Measurements from ENCODE around the gene RHOD. TPM values are rescaled to one million over a fixed set of nuclear protein-coding genes. Genes with fewer than 3 reads are reported as not detected.

The RHOD gene
- total and polyA plus RNA-seq, 2 donors from 2014 or later, result 20.9 to 50.2 TPM

DNA sequence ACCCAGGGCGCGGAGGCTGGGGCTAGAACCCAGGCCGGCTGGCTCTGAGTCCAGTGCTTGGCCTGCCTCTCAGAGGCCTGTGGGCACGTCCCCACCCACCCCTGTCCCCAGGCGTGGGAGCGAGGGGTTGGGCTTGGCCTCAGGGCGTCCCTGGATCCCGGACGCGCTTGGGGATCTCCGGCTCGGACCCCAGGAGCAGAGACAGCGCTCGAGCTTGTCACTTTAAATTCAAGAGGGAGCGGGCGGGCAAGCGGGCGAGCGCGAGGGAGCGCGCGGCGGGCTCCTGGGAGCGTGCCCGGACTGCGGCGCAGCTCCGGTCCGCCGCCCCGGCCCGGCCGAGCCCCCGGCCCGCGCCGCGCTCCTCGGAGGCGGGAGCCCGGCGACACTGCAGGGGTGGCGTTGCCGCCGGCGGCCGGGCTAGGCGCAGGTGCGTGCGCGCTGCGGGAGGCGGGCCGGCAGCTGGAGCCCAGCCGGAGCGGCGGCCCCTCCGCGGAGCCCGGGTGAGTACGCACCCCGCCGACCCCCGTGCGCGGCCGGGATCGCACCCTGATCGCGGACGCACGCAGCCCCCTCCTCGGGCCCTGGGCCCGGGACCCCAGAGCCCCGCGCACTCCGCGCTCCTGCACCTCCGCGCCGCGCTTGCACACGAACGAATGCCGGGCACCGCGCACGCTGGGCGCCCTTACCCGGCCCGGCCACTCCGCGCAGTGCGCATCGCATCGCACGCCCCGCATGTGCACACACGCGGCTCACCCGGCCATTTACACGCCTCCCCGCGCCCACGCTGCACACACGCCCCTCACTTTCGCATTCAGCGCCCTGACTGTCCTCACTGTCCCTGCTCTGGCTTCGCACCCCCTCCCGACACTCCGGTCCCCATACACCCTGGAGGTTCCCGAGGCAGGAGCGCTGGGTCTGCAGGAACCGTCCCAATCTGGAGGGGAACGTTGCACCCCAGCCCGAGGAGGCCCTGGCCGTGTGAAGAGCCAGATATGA is 33.4 kb upstream of the RHOD start, which contains the start of gene SYT12:
Gene SYT12, plus strand, starts transcription at position 174 of the 996 bp plus-strand sequence. CDS start 7,011 bp downstream, outside the sequence.
- Histone ChIP-seq H3K9ac (ENCODE audit: low read length in 3 of 3) (peak within 1 kb of the TSS in 1 of 3 donors; percentile 26), H3K9me3 (ENCODE audit: control insufficient read depth in 2 of 3, insufficient read depth in 1 of 3, low read length in 3 of 3) (no peaks in the 10 kb centered on the region), H3K36me3 (ENCODE audit: control insufficient read depth in 2 of 3, insufficient read depth in 3 of 3, low read length in 3 of 3) (no peaks in the 10 kb centered on the region), H3K4me3 (ENCODE audit: low read length in 3 of 3) (peak within 1 kb of the TSS in 1 of 3 donors; percentile 25), H3K27ac (ENCODE audit: low read depth in 2 of 2, low read length in 2 of 2) (no peak within 1 kb of the TSS), H3K4me1 (ENCODE audit: control insufficient read depth in 2 of 3, insufficient read depth in 2 of 3, low read depth in 1 of 3, low read length in 3 of 3) (peaks cover 0 to 5% (median 5%) of the 10 kb centered on the region in 3 donors), H3K27me3 (ENCODE audit: control insufficient read depth, insufficient read depth, low read length) (peaks cover 2% of the 10 kb centered on the region)
- FAIRE-seq (no peak), DNase-seq (peak in 3 of 5 donors; percentile 29 to 77 (median 52))
- TF ChIP-seq, protein P1, sequence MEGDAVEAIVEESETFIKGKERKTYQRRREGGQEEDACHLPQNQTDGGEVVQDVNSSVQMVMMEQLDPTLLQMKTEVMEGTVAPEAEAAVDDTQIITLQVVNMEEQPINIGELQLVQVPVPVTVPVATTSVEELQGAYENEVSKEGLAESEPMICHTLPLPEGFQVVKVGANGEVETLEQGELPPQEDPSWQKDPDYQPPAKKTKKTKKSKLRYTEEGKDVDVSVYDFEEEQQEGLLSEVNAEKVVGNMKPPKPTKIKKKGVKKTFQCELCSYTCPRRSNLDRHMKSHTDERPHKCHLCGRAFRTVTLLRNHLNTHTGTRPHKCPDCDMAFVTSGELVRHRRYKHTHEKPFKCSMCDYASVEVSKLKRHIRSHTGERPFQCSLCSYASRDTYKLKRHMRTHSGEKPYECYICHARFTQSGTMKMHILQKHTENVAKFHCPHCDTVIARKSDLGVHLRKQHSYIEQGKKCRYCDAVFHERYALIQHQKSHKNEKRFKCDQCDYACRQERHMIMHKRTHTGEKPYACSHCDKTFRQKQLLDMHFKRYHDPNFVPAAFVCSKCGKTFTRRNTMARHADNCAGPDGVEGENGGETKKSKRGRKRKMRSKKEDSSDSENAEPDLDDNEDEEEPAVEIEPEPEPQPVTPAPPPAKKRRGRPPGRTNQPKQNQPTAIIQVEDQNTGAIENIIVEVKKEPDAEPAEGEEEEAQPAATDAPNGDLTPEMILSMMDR (IDR thresholded peaks at IDR 0.05; ENCODE audit: borderline replicate concordance, extremely low read depth, insufficient read depth), result no peak
- intact Hi-C loops (cut with DNase I), result no loop called here

- H3K36me3 ChIP-seq (ENCODE audit: control insufficient read depth in 2 of 3, insufficient read depth in 3 of 3, low read length in 3 of 3), result no peaks in the 10 kb centered on the region
- intact Hi-C loops (cut with DNase I), result no loop called here
- no peak for FAIRE-seq
- H3K27me3 ChIP-seq (ENCODE audit: control insufficient read depth, insufficient read depth, low read length), result peaks cover 2% of the 10 kb centered on the region
- no peak for DNase-seq
- H3K27ac ChIP-seq (ENCODE audit: low read depth in 2 of 2, low read length in 2 of 2), result no peak overlapping the region
- H3K9me3 ChIP-seq (ENCODE audit: control insufficient read depth in 2 of 3, insufficient read depth in 1 of 3, low read length in 3 of 3), result no peaks in the 10 kb centered on the region
- peaks cover 0 to 5% (median 5%) of the 10 kb centered on the region in 3 donors for H3K4me1 ChIP-seq (ENCODE audit: control insufficient read depth in 2 of 3, insufficient read depth in 2 of 3, low read depth in 1 of 3, low read length in 3 of 3)
- no peak overlapping the region for H3K9ac ChIP-seq (ENCODE audit: low read length in 3 of 3)
- H3K4me3 ChIP-seq (ENCODE audit: low read length in 3 of 3), result no peak overlapping the region
- TF ChIP-seq, protein P1 (IDR thresholded peaks at IDR 0.05; ENCODE audit: borderline replicate concordance, extremely low read depth, insufficient read depth), result no peak
Observed at GRCh38 chr11:67023957-67024353, 32.7 kb upstream of the RHOD start.

GRCh38 chr11:67024410-67024809 is 32.2 kb upstream of the RHOD start:
- H3K36me3 ChIP-seq (ENCODE audit: control insufficient read depth in 2 of 3, insufficient read depth in 3 of 3, low read length in 3 of 3), result no peaks in the 10 kb centered on the region
- no peak overlapping the region for H3K4me3 ChIP-seq (ENCODE audit: low read length in 3 of 3)
- H3K9me3 ChIP-seq (ENCODE audit: control insufficient read depth in 2 of 3, insufficient read depth in 1 of 3, low read length in 3 of 3), result no peaks in the 10 kb centered on the region
- H3K27me3 ChIP-seq (ENCODE audit: control insufficient read depth, insufficient read depth, low read length), result peaks cover 2% of the 10 kb centered on the region
- TF ChIP-seq, protein P1 (IDR thresholded peaks at IDR 0.05; ENCODE audit: borderline replicate concordance, extremely low read depth, insufficient read depth), result no peak
- FAIRE-seq, result no peak
- intact Hi-C loops (cut with DNase I), result no loop called here
- H3K4me1 ChIP-seq (ENCODE audit: control insufficient read depth in 2 of 3, insufficient read depth in 2 of 3, low read depth in 1 of 3, low read length in 3 of 3), result peaks cover 0 to 5% (median 5%) of the 10 kb centered on the region in 3 donors
- H3K27ac ChIP-seq (ENCODE audit: low read depth in 2 of 2, low read length in 2 of 2), result no peak overlapping the region
- no peak overlapping the region for H3K9ac ChIP-seq (ENCODE audit: low read length in 3 of 3)
- no peak for DNase-seq
